HepG2 (cell line): ENCODE data around the gene ANKRD39. TPM values are rescaled to one million over a fixed set of nuclear protein-coding genes. Genes with fewer than 3 reads are reported as not detected.

Source experiments
- ARNT2 ChIP-seq: sonication (generic); formaldehyde crosslinking; IDR thresholded peaks from 2 replicates; pipeline ENCODE4 v1.8.0; 2022; ENCODE audit warnings: mild to moderate bottlenecking, low read depth, missing genetic modification reagents, moderate library complexity
- GTF3A ChIP-seq: sonication (generic); formaldehyde crosslinking; conservative IDR thresholded peaks from 2 replicates; pipeline ENCODE4 v1.4.0; 2020; ENCODE audit warnings: mild to moderate bottlenecking, missing genetic modification reagents
- HNF4A ChIP-seq: sonication (generic); formaldehyde crosslinking; IDR thresholded peaks from 2 replicates; pipeline ENCODE4 v1.4.0; 2020; ENCODE audit warnings: missing genetic modification reagents
- KLF11 ChIP-seq: IDR thresholded peaks from 2 replicates; pipeline ENCODE4 v1.6.1; 2016; ENCODE audit warnings: missing compliant biosample characterization
- KLF12 ChIP-seq: sonication (generic); formaldehyde crosslinking; IDR thresholded peaks from 2 replicates; pipeline ENCODE4 v1.4.0; 2020; ENCODE audit warnings: missing genetic modification reagents, borderline replicate concordance
- MBNL3 ChIP-seq: fragments of 250-450 bp; sonication (Bioruptor Pico); conservative IDR thresholded peaks from 2 replicates; pipeline ENCODE4 v1.8.0; 2022; ENCODE audit warnings: mild to moderate bottlenecking, inconsistent platforms
- MIXL1 ChIP-seq: IDR thresholded peaks from 2 replicates; pipeline ENCODE4 v1.6.1; 2016
- MTERF4 ChIP-seq: sonication (generic); formaldehyde crosslinking; IDR thresholded peaks from 2 replicates; pipeline ENCODE4 v1.8.0; 2023; ENCODE audit warnings: mild to moderate bottlenecking, missing genetic modification reagents
- MYNN ChIP-seq: sonication (generic); formaldehyde crosslinking; IDR thresholded peaks from 2 replicates; pipeline ENCODE4 v1.4.0; 2020; ENCODE audit warnings: mild to moderate bottlenecking, low read depth, missing genetic modification reagents
- NCOA2 ChIP-seq: sonication (generic); formaldehyde crosslinking; IDR thresholded peaks from 2 replicates; pipeline ENCODE4 v1.8.0; 2022; ENCODE audit warnings: inconsistent platforms
- PHF5A ChIP-seq: IDR thresholded peaks from one replicate; pipeline ENCODE4 v1.6.1; 2018; ENCODE audit warnings: low read depth, missing genetic modification reagents; ENCODE audit not compliant: unreplicated experiment
- PREB ChIP-seq: sonication (generic); formaldehyde crosslinking; IDR thresholded peaks from 2 replicates; pipeline ENCODE4 v1.4.0; 2020; ENCODE audit warnings: missing genetic modification reagents
- REXO4 ChIP-seq: sonication (generic); formaldehyde crosslinking; IDR thresholded peaks from 2 replicates; pipeline ENCODE4 v1.8.0; 2022; ENCODE audit warnings: missing genetic modification reagents, mild to moderate bottlenecking, borderline replicate concordance
- RFXANK ChIP-seq: IDR thresholded peaks from 2 replicates; pipeline ENCODE4 v1.6.1; 2016
- THRA ChIP-seq: sonication (generic); formaldehyde crosslinking; IDR thresholded peaks from 2 replicates; pipeline ENCODE4 v1.4.0; 2020; ENCODE audit warnings: missing genetic modification reagents, borderline replicate concordance
- XBP1 ChIP-seq: sonication (generic); formaldehyde crosslinking; IDR thresholded peaks from 2 replicates; pipeline ENCODE4 v1.5.0; 2020; ENCODE audit warnings: missing genetic modification reagents
- ZBTB20 ChIP-seq: sonication (generic); formaldehyde crosslinking; IDR thresholded peaks from 2 replicates; pipeline ENCODE4 v1.8.1; 2023; ENCODE audit warnings: missing genetic modification reagents, low read depth, mild to moderate bottlenecking, borderline replicate concordance
- ZBTB43 ChIP-seq: sonication (generic); formaldehyde crosslinking; conservative IDR thresholded peaks from 2 replicates; pipeline ENCODE4 v1.4.0; 2020; ENCODE audit warnings: missing genetic modification reagents
- ZFP82 ChIP-seq: sonication (generic); formaldehyde crosslinking; IDR thresholded peaks from 2 replicates; pipeline ENCODE4 v1.5.1; 2020; ENCODE audit warnings: mild to moderate bottlenecking, missing genetic modification reagents, borderline replicate concordance
- ZNF143 ChIP-seq: sonication (generic); formaldehyde crosslinking; IDR thresholded peaks from 2 replicates; pipeline ENCODE4 v1.4.0; 2020; ENCODE audit warnings: missing genetic modification reagents
- ZNF264 ChIP-seq: sonication (generic); formaldehyde crosslinking; IDR thresholded peaks from 2 replicates; pipeline ENCODE4 v1.4.0; 2020; ENCODE audit warnings: missing genetic modification reagents
- ZNF570 ChIP-seq: sonication (generic); formaldehyde crosslinking; IDR thresholded peaks from 2 replicates; pipeline ENCODE4 v1.4.0; 2020; ENCODE audit warnings: mild to moderate bottlenecking, missing genetic modification reagents, borderline replicate concordance
- ZNF749 ChIP-seq: sonication (generic); formaldehyde crosslinking; IDR thresholded peaks from 2 replicates; pipeline ENCODE4 v1.8.0; 2022; ENCODE audit warnings: mild to moderate bottlenecking, missing genetic modification reagents, moderate library complexity, borderline replicate concordance
- ZNF792 ChIP-seq: IDR thresholded peaks from 2 replicates; pipeline ENCODE4 v1.6.1; 2016
- ZSCAN31 ChIP-seq: sonication (generic); formaldehyde crosslinking; IDR thresholded peaks from 2 replicates; pipeline ENCODE4 v1.5.0; 2020; ENCODE audit warnings: low read depth, mild to moderate bottlenecking, missing genetic modification reagents
- polyA plus RNA-seq, 8 experiments: library from polyadenylated mRNA; depleted of rRNA in 3 of 8; stranded (reverse) in 7 of 8; unstranded in 1 of 8; fragments of >200 nt; fragmentation: Illumina TruSeq in 4 of 8; extraction: Trizol in 4 of 8; gene quantifications; 2 replicates each; pipeline versions ENCODE4 v1.2.1 to v1.2.3, GENCODE V29; 2011 to 2016; ENCODE audit warnings: low read depth in 4 of 8, missing spikeins in 1 of 8, mixed read lengths in 1 of 8; ENCODE audit not compliant: insufficient read depth in 1 of 8
- total RNA-seq, 5 experiments: library from RNA; depleted of rRNA; stranded (reverse); fragments of >200 nt; fragmentation: Illumina TruSeq; extraction: Trizol; gene quantifications; 2 replicates each; pipeline ENCODE4 v1.2.3, GENCODE V29; 2016; ENCODE audit warnings: low read depth in 1 of 5

The ANKRD39 gene
- total and polyA plus RNA-seq, 2 of the 13 experiments (the other 11 are each of a cell fraction or from before 2014, with no cell fraction given): 23.2 to 24.8 TPM

- 0 out of 2 replicates have a peak, but pooled peaks have one; percentile 27 for TF ChIP-seq ZBTB20
- TF ChIP-seq THRA (CRISPR knock-in tag): no peak; the same call in 1 of the 2 replicates
- TF ChIP-seq ZFP82: peak; percentile 54; the same call in 1 of the 2 replicates
- TF ChIP-seq HNF4A: peak; percentile 53; the same call in 1 of the 2 replicates
- TF ChIP-seq RFXANK (CRISPR knock-in tag): no peak
- no peak; the same call in 1 of the 2 replicates for TF ChIP-seq MIXL1 (CRISPR knock-in tag)
- 0 out of 2 replicates have a peak, but pooled peaks have one; percentile 9 for TF ChIP-seq ZNF143 (CRISPR knock-in tag)
- no peak for TF ChIP-seq REXO4 (CRISPR knock-in tag)
- no peak for TF ChIP-seq XBP1
- TF ChIP-seq ZNF749: no peak; the same call in none of the 2 replicates
- TF ChIP-seq MYNN (CRISPR knock-in tag): no peak
- no peak for TF ChIP-seq MBNL3
- no peak for TF ChIP-seq ZNF264 (CRISPR knock-in tag)
- peak; percentile 23; the same call in 1 of the 2 replicates for TF ChIP-seq ZSCAN31
- TF ChIP-seq ZNF792: no peak
- 0 out of 2 replicates have a peak, but pooled peaks have one; percentile 37 for TF ChIP-seq GTF3A
- no peak for TF ChIP-seq PREB (CRISPR knock-in tag)
- TF ChIP-seq ZBTB43 (CRISPR knock-in tag): 0 out of 2 replicates have a peak, but pooled peaks have one; percentile 16
- peak; percentile 85 for TF ChIP-seq KLF12 (CRISPR knock-in tag)
- no peak for TF ChIP-seq KLF11 (CRISPR knock-in tag)
- TF ChIP-seq PHF5A (CRISPR knock-in tag): no peak
- TF ChIP-seq NCOA2 (CRISPR knock-in tag): peak; percentile 61; the same call in 1 of the 2 replicates
- no peak; the same call in none of the 2 replicates for TF ChIP-seq ARNT2 (CRISPR knock-in tag)
- TF ChIP-seq MTERF4 (CRISPR knock-in tag): 0 out of 2 replicates have a peak, but pooled peaks have one; percentile 45
- TF ChIP-seq ZNF570 (CRISPR knock-in tag): no peak
Measured at GRCh38 chr2:96868555-96869280, 10.9 kb upstream of the ANKRD39 start (continued).
